Right renal cortex interstitium (tissue), 3 donors: ENCODE results near the gene SLC38A8. TPM values are rescaled to one million over a fixed set of nuclear protein-coding genes. Genes with fewer than 3 reads are reported as not detected.

Experiments used
- DNase-seq, 3 donors: peaks; one replicate each; pipeline ENCODE4 v3.0.0-alpha.2; 2013; ENCODE audit warnings: low read depth in 3 of 3, low spot score in 2 of 3
- polyA plus RNA-seq, 3 donors: library from polyadenylated mRNA; unstranded; fragments of 120-200 nt; gene quantifications; one replicate each; pipeline ENCODE4 v1.2.1, GENCODE V29; 2013; ENCODE audit not compliant: insufficient read length in 3 of 3

SLC38A8 gene
- polyA plus RNA-seq, 3 donors: 0.17 TPM; not detected in 2

DNA sequence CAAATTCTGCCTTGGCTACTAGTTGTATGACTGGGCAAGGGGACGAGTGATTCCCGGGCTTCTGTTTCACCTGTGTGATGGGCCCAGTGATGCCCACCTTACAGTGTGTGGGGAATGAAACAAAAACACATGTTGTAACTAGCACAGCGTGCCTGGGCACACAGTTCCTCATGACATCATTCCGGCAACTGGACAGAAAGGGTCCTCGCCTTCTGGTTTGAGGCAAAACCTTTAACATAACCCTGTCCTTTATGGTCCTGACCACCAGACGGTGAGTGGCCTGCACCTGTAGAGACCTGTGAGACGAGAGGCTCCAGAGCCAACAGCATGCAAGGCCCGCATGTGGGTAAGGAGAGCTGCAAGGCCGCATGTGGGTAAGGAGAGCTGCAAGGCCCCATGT lies 7.7 kb upstream of the SLC38A8 start:
- DNase-seq: no peak

DNA sequence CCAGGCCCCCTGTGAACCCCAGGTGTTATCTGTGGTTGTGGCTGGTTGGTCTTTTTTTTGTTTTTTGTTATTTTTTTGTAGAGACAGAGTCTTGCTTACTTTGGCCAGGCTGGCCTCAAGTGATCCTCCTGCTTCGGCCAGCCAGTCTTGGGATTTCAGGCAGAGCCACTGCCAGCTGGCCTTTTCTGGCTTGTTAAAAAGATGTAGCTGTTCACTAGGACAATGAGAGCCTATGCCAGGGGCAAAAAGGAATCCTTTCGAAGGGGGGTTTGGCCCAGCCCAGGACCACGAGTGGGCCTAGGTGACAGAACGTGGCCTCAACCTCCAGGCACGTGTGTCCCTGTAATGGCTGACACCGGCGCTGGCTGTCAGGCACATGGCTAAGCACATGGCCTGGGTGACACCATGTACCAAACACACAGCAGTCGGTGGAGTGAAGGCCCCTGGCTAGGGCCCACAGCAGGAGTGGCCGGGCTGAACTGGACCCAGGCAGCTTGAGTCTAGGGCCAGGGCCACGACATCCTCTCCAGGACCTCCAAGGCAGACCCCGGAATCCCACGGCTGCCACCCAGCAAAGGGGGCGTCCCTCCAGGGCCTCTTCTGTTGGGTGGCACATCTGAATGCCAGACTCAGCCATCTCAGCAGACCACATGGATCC lies 6.9 kb upstream of the SLC38A8 start:
- no peak for DNase-seq

DNA sequence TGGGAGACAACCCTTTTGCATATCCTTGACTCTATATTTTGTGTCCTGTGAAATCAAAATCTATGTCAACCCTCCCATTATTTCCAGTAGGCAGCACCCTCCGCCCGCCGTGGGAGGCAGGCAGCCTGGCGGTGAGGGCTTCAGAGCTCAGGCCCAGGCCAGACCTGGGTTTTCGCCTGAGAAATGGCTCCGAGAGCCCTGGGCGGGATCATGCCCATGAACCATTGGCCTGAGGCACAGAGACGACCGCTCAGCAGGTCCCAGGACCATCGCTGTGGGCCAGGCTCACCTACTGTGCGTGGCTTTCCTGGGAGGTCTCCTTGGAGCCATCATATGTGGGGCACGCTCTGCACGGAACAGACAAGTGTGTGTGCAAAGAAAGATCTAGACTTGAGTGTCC lies 6.3 kb upstream of the SLC38A8 start:
- DNase-seq: no peak

DNA sequence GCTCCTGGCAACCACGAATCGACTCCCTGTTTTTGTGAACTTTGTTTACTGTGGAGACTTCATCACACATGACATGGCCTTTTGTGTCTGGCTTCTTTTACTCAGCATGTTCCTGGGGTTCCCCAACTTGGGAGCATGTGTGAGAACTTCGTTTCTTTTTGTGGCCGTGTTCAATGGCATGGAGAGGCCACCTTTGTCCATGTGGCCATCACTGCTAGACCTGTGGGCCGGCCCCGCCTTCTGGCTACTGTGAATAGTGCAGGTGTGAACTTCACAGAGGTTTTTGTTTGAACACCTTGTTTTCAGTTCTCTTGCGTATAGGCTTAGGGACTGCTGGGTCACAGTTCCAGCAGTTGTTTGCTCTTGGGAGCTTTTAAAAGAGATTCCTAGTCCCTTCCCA lies 5.7 kb upstream of the SLC38A8 start:
- no peak for DNase-seq

DNA sequence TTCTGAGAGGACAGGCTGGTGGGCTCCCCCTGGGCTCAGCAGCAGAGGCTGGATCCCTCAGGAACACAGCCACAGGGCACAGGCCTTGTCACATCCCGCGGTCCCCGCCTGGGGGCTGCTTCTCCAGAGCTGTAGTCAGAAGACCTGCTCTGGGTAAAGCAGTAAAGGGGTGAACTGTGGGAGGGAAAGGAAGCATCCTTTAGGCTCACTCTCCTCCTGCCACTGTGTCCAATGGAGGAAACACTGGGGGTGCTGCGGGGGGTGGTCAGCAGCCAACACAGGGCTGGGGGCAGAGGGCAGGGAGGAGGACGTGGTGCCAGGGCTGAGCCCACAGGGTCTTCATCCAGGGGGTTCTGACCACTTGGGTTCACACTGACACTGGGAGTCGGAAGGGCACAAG lies 5.0 kb upstream of the SLC38A8 start:
- no peak for DNase-seq

DNA sequence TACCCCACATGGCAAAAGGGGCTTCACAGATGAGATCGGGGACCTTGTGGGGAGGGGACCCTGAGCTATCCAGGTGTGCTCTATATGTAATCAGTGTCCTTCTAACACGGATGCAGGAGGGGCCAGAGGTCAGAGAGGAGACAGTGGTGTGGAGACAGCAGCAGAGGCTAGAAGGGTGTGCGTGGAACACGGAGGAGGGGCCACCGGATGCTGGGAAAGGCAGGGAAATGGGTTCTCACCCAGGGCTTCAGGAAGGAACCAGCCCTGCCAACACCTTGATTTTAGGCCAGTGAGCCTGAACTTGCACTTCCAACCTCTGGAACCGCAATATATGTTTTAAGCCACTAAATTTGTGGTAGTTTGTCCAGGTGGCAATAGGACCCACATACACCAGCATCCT lies 4.6 kb upstream of the SLC38A8 start:
- no peak for DNase-seq

DNA sequence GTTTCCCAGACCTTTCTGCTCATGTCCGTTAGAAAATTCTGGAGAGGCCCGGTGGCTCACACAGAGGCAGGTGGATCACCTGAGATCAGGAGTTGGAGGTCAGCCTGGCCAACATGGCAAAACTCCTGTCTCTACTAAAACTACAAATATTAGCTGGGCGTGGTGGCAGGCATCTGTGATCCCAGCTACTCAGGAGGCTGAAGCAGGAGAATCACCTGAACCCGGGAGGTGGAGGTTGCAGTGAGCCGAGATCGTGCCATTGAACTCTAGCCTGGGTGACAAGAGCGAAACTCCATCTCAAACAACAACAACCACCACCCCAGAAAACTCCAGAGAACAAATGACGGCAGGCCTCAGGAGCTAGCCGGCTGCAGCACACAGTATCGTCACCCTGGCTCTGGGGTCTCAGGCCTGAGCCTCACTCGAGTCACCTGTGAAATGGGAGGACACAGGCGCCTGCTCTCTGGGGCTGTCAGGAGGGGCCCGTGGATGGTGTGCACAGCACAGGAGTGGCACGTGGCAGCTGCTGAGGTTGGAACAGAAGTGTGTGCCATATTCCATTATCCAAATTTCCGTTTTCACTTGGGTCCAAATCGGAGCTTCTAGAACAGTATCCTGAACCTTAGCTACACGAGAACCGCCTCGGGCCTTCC lies 3.3 kb upstream of the SLC38A8 start:
- no peak for DNase-seq

DNA sequence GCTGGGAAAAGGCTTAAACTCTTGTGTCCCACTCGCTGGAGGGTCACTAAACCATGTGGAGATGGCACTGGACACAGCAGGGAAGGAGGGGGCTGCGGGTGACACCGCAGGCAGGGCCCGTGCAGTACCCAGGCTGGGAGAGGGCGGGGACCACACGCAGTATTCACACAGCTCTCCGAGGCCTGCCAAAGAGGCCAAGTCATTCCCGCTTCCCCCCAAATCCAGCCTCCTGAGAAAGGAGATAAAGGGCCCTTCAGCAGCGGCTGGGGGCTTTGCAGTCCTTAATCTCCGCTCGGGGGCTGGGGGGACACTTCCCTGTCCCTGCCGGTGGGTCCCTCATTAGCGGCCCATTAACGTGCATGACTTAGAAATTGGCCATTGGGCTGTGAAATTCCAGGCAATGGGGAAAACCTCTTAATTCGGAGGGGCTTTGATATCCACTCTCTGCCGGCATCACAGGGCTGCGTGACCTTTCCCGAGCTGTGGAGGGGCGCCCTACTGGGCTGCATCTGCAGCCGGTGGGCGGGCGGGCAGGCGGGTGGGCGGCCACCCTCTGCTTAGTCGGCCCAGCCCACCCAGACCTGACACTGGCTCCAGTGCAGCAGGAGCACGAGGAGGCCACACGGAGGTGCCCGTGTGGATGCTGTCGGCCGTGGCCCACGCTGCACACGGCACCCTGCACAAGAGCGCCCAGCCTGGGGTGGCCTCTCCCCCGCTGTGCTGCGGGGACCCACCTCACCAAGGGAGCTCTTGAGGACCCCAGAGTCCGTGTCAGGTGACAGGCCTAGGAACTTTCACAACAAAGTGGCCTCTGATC lies 2.6 kb upstream of the SLC38A8 start:
- DNase-seq: no peak

DNA sequence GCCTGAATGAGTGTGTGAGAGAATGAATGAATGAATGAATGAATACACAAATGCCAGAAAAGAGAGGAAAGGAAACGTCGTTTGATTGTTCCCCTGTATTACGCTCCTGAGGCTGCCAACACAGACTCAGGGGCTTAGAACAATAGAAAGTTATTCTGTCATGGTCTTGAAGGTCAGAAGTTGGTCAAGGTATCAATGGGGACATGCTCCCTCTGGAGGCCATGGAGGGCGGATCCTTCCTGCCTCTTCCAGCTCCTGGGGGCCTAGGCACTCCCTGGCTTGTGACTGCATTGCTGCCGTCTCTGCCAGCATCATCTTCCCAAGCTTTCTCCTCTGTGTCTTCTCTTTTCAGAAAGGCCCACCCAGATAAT lies 1.5 kb upstream of the SLC38A8 start:
- DNase-seq: no peak

DNA sequence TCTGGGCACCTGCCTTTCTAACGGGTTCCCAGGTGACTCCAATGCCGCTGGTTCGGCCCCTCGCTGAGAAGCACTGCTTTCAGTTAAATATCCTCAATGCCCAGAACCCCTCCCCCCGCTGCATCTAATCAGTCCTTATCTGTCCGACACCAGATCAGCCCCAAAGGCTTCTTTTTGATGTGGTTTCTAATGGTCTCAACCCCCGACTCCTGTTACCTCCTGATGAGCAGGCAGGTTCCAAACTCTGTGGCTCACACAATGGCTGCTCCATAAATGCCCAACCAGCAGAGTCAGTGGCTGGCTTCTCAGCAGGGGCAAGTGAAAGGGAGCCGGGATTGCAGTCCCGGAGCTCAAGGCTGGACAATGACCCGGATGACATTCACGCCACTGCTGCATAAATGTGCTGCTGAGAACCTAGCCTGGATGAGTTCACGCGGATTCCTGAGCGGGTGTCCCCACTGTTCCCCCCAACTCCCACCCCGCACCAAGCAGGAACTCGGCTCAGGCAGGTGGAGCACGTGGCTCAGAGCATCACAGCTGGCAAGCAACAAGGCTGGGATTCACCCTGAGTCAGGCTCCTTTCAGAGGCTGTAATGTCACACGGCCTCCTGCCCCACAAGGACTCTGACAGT lies 1.0 kb upstream of the SLC38A8 start:
- DNase-seq: no peak

DNA sequence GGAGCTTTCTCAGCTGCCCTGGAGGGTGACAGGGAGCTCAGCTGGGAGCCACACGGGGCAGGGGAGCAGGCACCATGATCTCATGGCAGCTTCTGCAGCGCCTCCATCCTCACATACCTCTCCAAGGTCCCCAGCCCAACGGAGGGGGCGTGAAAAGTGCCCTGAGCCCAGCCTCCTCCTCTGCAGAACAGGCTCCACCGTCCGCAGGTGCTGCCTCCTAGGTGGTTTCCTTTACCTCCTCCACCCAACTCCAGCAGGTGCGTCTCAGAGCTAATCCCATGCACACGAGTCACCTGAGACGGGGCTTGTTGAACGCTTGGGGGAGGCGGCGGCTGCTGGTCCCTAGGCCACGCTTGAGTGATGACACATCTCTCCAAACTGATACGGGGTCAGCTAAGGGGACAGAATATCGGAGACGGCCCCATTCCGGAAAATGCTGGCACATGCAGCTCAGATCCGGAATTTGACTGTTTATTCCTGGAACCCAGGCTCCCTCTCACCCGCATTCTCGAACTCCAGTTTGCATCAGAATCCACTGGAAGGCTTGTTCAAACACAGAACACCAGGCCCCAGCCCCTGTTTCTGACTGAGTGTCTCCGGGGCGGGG lies 387 bp upstream of the SLC38A8 start:
- DNase-seq: peak in 1 of 3 donors; percentile 12

DNA sequence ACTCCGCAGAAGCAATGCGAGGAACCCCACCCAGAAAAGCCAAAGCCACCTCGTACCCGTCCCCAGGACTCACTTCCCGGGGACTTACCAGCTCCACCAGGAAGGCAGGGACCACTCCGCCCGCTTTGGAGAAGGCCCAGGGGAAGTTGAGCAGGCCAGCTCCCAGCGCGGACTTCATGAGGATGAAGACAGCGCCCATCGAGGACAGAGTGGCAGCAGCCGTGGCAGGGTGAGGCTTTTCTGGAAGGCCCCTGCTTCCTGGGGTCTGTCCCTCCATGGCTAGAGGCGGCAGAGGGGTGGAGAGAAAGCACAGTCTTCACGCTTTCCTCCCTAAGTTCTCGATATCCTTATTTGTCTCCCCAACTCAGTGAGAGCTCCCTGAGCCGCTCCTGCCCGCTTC lies 714 bp downstream of the SLC38A8 start:
- no peak for DNase-seq

DNA sequence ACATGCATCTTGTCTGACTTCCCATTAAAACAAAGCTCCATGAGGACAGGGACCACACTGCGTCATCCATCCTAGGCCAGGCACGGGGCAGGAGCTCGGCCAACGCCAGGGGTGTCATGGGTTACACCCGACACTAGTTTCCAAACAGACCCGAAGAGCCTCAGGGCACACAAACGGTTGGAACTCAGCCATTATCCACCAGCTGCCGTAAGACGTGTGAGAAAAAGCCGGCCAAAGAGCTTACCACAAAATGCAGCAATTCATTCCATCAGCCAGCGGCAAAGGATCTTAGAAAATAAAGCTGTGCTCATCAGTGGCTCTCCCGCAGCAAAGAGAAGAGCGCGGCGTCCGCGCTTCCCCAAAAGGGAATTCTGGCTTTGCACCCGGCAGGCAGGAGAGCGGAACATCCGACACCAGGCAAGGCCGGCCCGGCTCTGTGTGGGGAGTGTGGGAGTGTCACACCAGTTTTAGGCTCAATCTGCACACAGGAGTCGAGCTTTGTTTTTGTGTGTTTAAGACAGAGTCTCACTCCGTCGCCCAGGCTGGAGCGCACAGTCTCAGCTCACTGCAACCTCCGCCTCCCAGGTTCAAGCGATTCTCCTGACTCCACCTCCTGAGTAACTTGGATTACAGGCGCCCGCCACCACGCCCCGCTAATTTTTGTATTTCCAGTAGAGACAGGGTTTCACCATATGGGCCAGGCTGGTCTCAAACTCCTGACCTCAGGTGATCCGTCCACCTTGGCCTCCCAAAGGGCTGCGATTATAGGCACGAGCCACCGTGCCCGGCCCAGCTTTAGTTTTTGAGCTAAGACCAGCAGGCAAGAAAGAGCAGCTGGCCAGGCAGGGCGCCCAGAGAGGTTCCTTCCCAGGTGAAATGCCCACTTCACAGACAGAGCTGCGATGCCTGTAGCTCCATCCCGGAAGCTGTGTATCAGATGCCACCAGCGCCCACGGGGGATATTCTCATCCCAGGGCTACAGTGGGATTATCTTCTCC lies 1.5 kb downstream of the SLC38A8 start:
- no peak for DNase-seq

DNA sequence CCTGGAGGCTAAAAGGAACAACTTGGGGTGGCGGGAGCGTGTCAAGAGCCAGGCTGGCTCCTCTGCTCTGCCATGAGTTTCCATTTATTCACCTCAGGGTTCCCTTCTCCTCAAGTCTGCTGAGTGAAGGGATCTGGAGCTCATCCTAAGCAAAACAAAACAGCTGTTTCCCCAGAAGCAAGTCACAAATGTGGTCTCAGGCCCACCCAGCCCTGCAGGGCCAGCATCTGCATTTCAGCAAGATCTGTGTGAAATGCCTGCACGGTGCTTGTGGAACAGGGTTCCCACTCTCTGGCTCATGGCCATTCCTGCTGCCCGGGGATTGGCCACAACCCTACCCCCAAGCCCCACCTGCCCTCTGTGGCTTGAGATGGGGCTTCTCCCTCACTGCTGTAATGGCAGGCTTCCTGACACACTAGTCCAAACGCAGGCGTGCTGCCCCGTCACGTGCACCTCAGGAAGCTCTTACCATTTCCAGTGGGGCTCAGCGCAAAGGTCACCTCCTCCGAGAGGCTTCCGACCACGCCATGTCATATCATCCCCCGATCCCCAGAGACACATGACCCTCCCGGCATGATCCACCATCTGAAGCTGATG lies 2.3 kb downstream of the SLC38A8 start:
- DNase-seq: no peak

DNA sequence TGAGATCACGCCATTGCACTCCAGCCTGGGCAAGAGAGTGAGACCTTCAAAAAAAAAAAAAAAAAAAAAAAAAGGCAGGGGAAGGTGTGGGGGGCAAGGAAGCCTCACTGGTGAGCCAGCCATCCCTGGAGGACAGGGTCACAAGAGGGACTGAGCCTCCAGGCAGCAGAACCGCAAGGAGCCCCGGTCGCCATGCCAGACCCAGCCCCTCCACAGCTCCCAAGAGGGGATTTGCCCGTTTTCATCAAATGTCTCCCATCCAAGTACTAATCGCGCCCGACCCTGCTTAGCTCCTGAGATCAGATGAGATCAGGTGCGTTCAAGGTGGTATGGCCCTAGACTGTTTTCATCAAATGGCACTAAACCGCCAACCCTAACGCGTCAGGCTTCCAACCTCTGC lies 2.9 kb downstream of the SLC38A8 start:
- no peak for DNase-seq

DNA sequence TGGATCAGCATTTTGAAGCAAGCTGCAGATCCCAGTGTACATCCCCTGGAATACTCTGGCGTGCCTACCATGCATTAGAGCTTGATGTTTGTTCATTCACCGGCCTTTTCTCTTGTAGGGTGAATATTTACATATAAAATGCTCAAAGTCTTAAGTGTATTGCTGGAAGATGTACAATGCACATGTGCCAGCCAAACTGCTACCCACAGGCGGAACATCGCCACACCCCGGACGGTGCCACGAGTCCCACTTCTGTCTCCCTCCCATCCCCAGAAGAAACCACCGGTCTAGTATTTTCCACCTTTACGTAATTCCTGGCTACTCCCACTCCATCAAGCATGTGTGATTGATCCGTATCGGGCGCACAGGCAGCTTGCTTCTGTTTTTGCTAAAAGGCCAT lies 4.1 kb downstream of the SLC38A8 start:
- no peak for DNase-seq

DNA sequence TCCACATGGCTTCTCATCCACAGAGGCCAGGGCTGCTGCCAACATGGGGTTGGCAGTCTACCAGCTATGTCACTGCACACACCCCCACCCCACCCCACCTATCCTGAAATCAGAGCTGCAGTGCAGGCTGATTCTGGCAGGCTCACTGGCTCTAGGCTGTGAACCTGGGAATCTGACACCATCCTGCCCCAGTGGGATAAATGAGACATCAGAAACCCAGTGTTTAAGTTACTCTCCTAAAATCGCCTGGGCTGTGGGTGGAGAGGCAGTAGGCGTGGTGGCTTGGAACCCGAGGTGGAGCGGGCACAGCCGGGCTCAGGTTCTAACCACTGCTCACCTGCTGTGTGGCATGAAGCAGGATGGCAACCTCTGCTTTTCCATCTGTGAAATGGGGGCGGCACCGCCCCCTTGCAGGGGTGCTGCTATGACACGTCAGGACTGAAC lies 5.6 kb downstream of the SLC38A8 start:
- DNase-seq: no peak

DNA sequence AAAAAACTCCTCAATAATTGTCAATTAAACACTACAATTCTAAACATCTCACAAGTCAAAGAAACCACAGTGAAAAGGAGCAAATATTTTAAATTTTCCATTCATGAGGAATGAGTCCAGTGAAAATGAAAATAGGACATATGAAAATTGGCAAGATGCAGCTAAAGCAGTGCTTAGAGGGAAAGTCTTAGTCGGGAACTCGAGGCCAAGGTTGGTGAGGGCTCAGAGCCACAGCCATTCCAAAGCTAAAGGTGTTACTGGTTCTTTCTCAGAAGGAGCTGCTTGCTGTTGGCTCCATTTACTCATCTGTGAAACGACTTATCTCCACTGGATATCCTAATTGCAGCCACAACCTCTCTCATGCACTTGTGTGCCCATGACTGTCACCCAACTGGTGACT lies 6.5 kb downstream of the SLC38A8 start:
- DNase-seq: no peak

DNA sequence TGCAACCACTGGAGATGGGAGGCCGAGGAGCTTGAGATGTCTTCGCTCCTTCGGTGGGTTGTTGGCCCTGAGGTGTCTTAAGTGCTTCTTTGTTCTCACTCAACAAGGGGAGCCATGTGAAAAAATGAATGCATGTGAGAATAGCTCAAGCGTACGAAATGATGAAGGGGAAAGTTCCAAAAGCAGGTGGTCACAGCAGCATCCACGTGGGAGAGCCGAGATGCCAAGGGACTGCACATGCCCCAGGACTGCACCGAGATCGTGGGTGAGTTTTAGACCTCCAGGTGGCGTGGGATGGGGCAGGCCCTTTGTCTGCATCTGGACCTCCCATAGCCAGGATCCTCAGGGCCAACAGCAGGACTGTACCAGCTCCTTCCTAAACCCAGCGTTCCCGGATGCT lies 8.1 kb downstream of the SLC38A8 start:
- no peak for DNase-seq
